ENCODE measurements around the gene JARID2.

Gene JARID2

GRCh38 chr6:15395087-15395486, 149.2 kb downstream of the JARID2 start:
- ChIA-PET CTCF (interaction anchor here (1.5 to 2.9 kb wide), 3 partner anchors 19 to 49 kb away, joined by 3 to 9 read pairs (median 4); no protein-coding TSS in a partner anchor), POLR2A (no interaction called here)
- Histone ChIP-seq H3K27me3 (replicated peaks in 2 of 5; ENCODE audit: control insufficient read depth in 4 of 5, insufficient read depth in 5 of 5, low read length in 4 of 5) (no peaks in the 10 kb centered on the region), H3K4me3 (ENCODE audit: control insufficient read depth in 1 of 7, extremely low read depth in 1 of 7, insufficient read depth in 4 of 7, low read depth in 2 of 7, low read length in 6 of 7) (no peak overlapping the region), H3K36me3 (ENCODE audit: control insufficient read depth in 4 of 4, insufficient read depth in 4 of 4, low read length in 3 of 4) (peaks cover 2 to 11% (median 7%) of the 10 kb centered on the region in 4 experiments), H3K27ac (ENCODE audit: insufficient read depth in 1 of 2, low read depth in 1 of 2, low read length in 2 of 2, poor library complexity in 1 of 2, severe bottlenecking in 2 of 2) (no peak overlapping the region), H3K4me1 (ENCODE audit: control extremely low read depth in 1 of 4, control insufficient read depth in 4 of 4, insufficient read depth in 4 of 4, low read length in 3 of 4) (peaks cover 20 to 55% (median 42%) of the 10 kb centered on the region in 4 experiments), H3K9me3 (ENCODE audit: control extremely low read depth in 1 of 5, control insufficient read depth in 4 of 5, insufficient read depth in 2 of 5, low read depth in 1 of 5, low read length in 4 of 5) (peaks cover 0 to 1% (median 0%) of the 10 kb centered on the region in 5 experiments)
- no peak for DNase-seq
- WGBS (ENCODE audit: insufficient coverage), result 96% methylated on average over 8 of the region's 8 CpGs

- peaks cover 18 to 55% (median 43%) of the 10 kb centered on the region in 4 experiments for H3K4me1 ChIP-seq (ENCODE audit: control extremely low read depth in 1 of 4, control insufficient read depth in 4 of 4, insufficient read depth in 4 of 4, low read length in 3 of 4)
- peaks cover 2 to 8% (median 5%) of the 10 kb centered on the region in 4 experiments for H3K36me3 ChIP-seq (ENCODE audit: control insufficient read depth in 4 of 4, insufficient read depth in 4 of 4, low read length in 3 of 4)
- H3K9me3 ChIP-seq (ENCODE audit: control extremely low read depth in 1 of 5, control insufficient read depth in 4 of 5, insufficient read depth in 2 of 5, low read depth in 1 of 5, low read length in 4 of 5), result peaks cover 0 to 1% (median 0%) of the 10 kb centered on the region in 5 experiments
- no peaks in the 10 kb centered on the region for H3K27me3 ChIP-seq (replicated peaks in 2 of 5; ENCODE audit: control insufficient read depth in 4 of 5, insufficient read depth in 5 of 5, low read length in 4 of 5)
- ChIA-PET CTCF (interaction anchor here (0.8 kb wide), 1 partner anchor 46 kb away, joined by 3 read pairs; no protein-coding TSS in a partner anchor), POLR2A (no interaction called here)
- no peak overlapping the region for H3K27ac ChIP-seq (ENCODE audit: insufficient read depth in 1 of 2, low read depth in 1 of 2, low read length in 2 of 2, poor library complexity in 1 of 2, severe bottlenecking in 2 of 2)
- DNase-seq, result no peak
- WGBS (ENCODE audit: insufficient coverage), result 88% methylated on average over 2 of the region's 3 CpGs
- H3K4me3 ChIP-seq (ENCODE audit: control insufficient read depth in 1 of 7, extremely low read depth in 1 of 7, insufficient read depth in 4 of 7, low read depth in 2 of 7, low read length in 6 of 7), result no peak overlapping the region
Measured at GRCh38 chr6:15396808-15397207, 150.9 kb downstream of the JARID2 start.

- H3K27me3 ChIP-seq (replicated peaks in 2 of 5; ENCODE audit: control insufficient read depth in 4 of 5, insufficient read depth in 5 of 5, low read length in 4 of 5), result no peaks in the 10 kb centered on the region
- H3K27ac ChIP-seq (ENCODE audit: insufficient read depth in 1 of 2, low read depth in 1 of 2, low read length in 2 of 2, poor library complexity in 1 of 2, severe bottlenecking in 2 of 2), result peak overlapping the region in 1 of 2 experiments; percentile 38
- no peaks in the 10 kb centered on the region for H3K9me3 ChIP-seq (ENCODE audit: control extremely low read depth in 1 of 5, control insufficient read depth in 4 of 5, insufficient read depth in 2 of 5, low read depth in 1 of 5, low read length in 4 of 5)
- H3K4me3 ChIP-seq (ENCODE audit: control insufficient read depth in 1 of 7, extremely low read depth in 1 of 7, insufficient read depth in 4 of 7, low read depth in 2 of 7, low read length in 6 of 7), result peak overlapping the region in 6 of 7 experiments; percentile 0 to 60 (median 36)
- peaks cover 0 to 6% (median 5%) of the 10 kb centered on the region in 4 experiments for H3K36me3 ChIP-seq (ENCODE audit: control insufficient read depth in 4 of 4, insufficient read depth in 4 of 4, low read length in 3 of 4)
- 4% methylated on average over 5 of the region's 8 CpGs for WGBS (ENCODE audit: insufficient coverage)
- CTCF ChIA-PET, result interaction anchor here (0.8 to 1.5 kb wide), 5 partner anchors 9 to 33 kb away, joined by 3 to 7 read pairs (median 3); no protein-coding TSS in a partner anchor
- DNase-seq, result peak in 2 of 3 donors; percentile 61 to 75
- POLR2A ChIA-PET, result no interaction called here
- H3K4me1 ChIP-seq (ENCODE audit: control extremely low read depth in 1 of 4, control insufficient read depth in 4 of 4, insufficient read depth in 4 of 4, low read length in 3 of 4), result peaks cover 29 to 68% (median 57%) of the 10 kb centered on the region in 4 experiments
Measured at GRCh38 chr6:15398633-15399275, 152.9 kb downstream of the JARID2 start.

GRCh38 chr6:15399641-15400470, 154.0 kb downstream of the JARID2 start:
- POLR2A ChIA-PET, result no interaction called here
- peak; percentile 36 to 80 (median 72) for DNase-seq
- Histone ChIP-seq H3K4me3 (ENCODE audit: control insufficient read depth in 1 of 7, extremely low read depth in 1 of 7, insufficient read depth in 4 of 7, low read depth in 2 of 7, low read length in 6 of 7) (peak overlapping the region in 4 of 7 experiments; percentile 50 to 65 (median 56)), H3K9me3 (ENCODE audit: control extremely low read depth in 1 of 5, control insufficient read depth in 4 of 5, insufficient read depth in 2 of 5, low read depth in 1 of 5, low read length in 4 of 5) (no peaks in the 10 kb centered on the region), H3K27ac (ENCODE audit: insufficient read depth in 1 of 2, low read depth in 1 of 2, low read length in 2 of 2, poor library complexity in 1 of 2, severe bottlenecking in 2 of 2) (peak overlapping the region in 1 of 2 experiments; percentile 34), H3K4me1 (ENCODE audit: control extremely low read depth in 1 of 4, control insufficient read depth in 4 of 4, insufficient read depth in 4 of 4, low read length in 3 of 4) (peaks cover 37 to 79% (median 68%) of the 10 kb centered on the region in 4 experiments), H3K36me3 (ENCODE audit: control insufficient read depth in 4 of 4, insufficient read depth in 4 of 4, low read length in 3 of 4) (no peaks in the 10 kb centered on the region), H3K27me3 (replicated peaks in 2 of 5; ENCODE audit: control insufficient read depth in 4 of 5, insufficient read depth in 5 of 5, low read length in 4 of 5) (no peaks in the 10 kb centered on the region)
- CTCF ChIA-PET, result interaction anchor here (0.8 to 2.1 kb wide), 8 partner anchors 10 to 71 kb away, joined by 3 to 7 read pairs (median 3); no protein-coding TSS in a partner anchor
- WGBS (ENCODE audit: insufficient coverage), result 11% methylated on average over 7 of the region's 9 CpGs

GRCh38 chr6:15400572-15401004, 154.7 kb downstream of the JARID2 start:
- CTCF ChIA-PET, result interaction anchor here (0.9 to 2.1 kb wide), 9 partner anchors 9 to 1189 kb away, joined by 3 to 9 read pairs (median 4); no protein-coding TSS in a partner anchor
- no peaks in the 10 kb centered on the region for H3K9me3 ChIP-seq (ENCODE audit: control extremely low read depth in 1 of 5, control insufficient read depth in 4 of 5, insufficient read depth in 2 of 5, low read depth in 1 of 5, low read length in 4 of 5)
- POLR2A ChIA-PET, result no interaction called here
- H3K4me1 ChIP-seq (ENCODE audit: control extremely low read depth in 1 of 4, control insufficient read depth in 4 of 4, insufficient read depth in 4 of 4, low read length in 3 of 4), result peaks cover 43 to 87% (median 75%) of the 10 kb centered on the region in 4 experiments
- DNase-seq, result no peak
- no peak overlapping the region for H3K27ac ChIP-seq (ENCODE audit: insufficient read depth in 1 of 2, low read depth in 1 of 2, low read length in 2 of 2, poor library complexity in 1 of 2, severe bottlenecking in 2 of 2)
- no peaks in the 10 kb centered on the region for H3K36me3 ChIP-seq (ENCODE audit: control insufficient read depth in 4 of 4, insufficient read depth in 4 of 4, low read length in 3 of 4)
- WGBS (ENCODE audit: insufficient coverage), result 15% methylated on average over 3 of the region's 14 CpGs
- peak overlapping the region in 5 of 7 experiments; percentile 40 to 65 (median 51) for H3K4me3 ChIP-seq (ENCODE audit: control insufficient read depth in 1 of 7, extremely low read depth in 1 of 7, insufficient read depth in 4 of 7, low read depth in 2 of 7, low read length in 6 of 7)
- H3K27me3 ChIP-seq (replicated peaks in 2 of 5; ENCODE audit: control insufficient read depth in 4 of 5, insufficient read depth in 5 of 5, low read length in 4 of 5), result no peaks in the 10 kb centered on the region

GRCh38 chr6:15401120-15401519, 155.3 kb downstream of the JARID2 start:
- Histone ChIP-seq H3K9me3 (ENCODE audit: control extremely low read depth in 1 of 5, control insufficient read depth in 4 of 5, insufficient read depth in 2 of 5, low read depth in 1 of 5, low read length in 4 of 5) (no peaks in the 10 kb centered on the region), H3K4me1 (ENCODE audit: control extremely low read depth in 1 of 4, control insufficient read depth in 4 of 4, insufficient read depth in 4 of 4, low read length in 3 of 4) (peaks cover 43 to 92% (median 80%) of the 10 kb centered on the region in 4 experiments), H3K27me3 (replicated peaks in 2 of 5; ENCODE audit: control insufficient read depth in 4 of 5, insufficient read depth in 5 of 5, low read length in 4 of 5) (no peaks in the 10 kb centered on the region), H3K27ac (ENCODE audit: insufficient read depth in 1 of 2, low read depth in 1 of 2, low read length in 2 of 2, poor library complexity in 1 of 2, severe bottlenecking in 2 of 2) (no peak overlapping the region), H3K4me3 (ENCODE audit: control insufficient read depth in 1 of 7, extremely low read depth in 1 of 7, insufficient read depth in 4 of 7, low read depth in 2 of 7, low read length in 6 of 7) (peak overlapping the region in 3 of 7 experiments; percentile 51 to 65 (median 62)), H3K36me3 (ENCODE audit: control insufficient read depth in 4 of 4, insufficient read depth in 4 of 4, low read length in 3 of 4) (no peaks in the 10 kb centered on the region)
- WGBS (ENCODE audit: insufficient coverage), result 91% methylated on average over 1 of the region's 1 CpG
- POLR2A ChIA-PET, result no interaction called here
- no peak for DNase-seq
- CTCF ChIA-PET, result interaction anchor here (0.7 to 2.1 kb wide), 9 partner anchors 8 to 1190 kb away, joined by 3 to 9 read pairs (median 4); no protein-coding TSS in a partner anchor

All from common myeloid progenitor, CD34-positive (primary cell).